Stimulated activated CD4-positive, alpha-beta T cell treated with anti-CD3 and anti-CD28 coated beads, TNF-alpha, amount 100 ng/mL, for 4 hours (primary cell): ENCODE measurements around the gene KLHL6.
"Not testable (repeated sequence)": the region's sequence is repeated elsewhere in the genome, so short reads cannot be mapped to it uniquely, and the experiment has no call there.

Experiments
- DNase-seq, 3 experiments: peaks; one replicate each; pipeline ENCODE4 v3.0.0-alpha.2; 2020; ENCODE audit warnings: low read depth in 3 of 3

The KLHL6 gene

GRCh38 chr3:183448369-183449128 lies 107.0 kb downstream of the KLHL6 start:
- no peak for DNase-seq

GRCh38 chr3:183447206-183448001 lies 108.1 kb downstream of the KLHL6 start:
- peak in 2 of 3 experiments; percentile 52 to 55 for DNase-seq

GRCh38 chr3:183446838-183447205 lies 108.7 kb downstream of the KLHL6 start:
- no peak for DNase-seq

GRCh38 chr3:183444748-183445147 lies 110.8 kb downstream of the KLHL6 start:
- no peak for DNase-seq

GRCh38 chr3:183443395-183444385 lies 111.8 kb downstream of the KLHL6 start:
- DNase-seq: no peak

- no peak for DNase-seq
Observed at GRCh38 chr3:183442994-183443393, 112.5 kb downstream of the KLHL6 start.

- not testable (repeated sequence) for DNase-seq
Observed at GRCh38 chr3:183440521-183440920, 115.0 kb downstream of the KLHL6 start.

GRCh38 chr3:183439515-183439914 lies 116.0 kb downstream of the KLHL6 start:
- DNase-seq: no peak

GRCh38 chr3:183438735-183439134 lies 116.8 kb downstream of the KLHL6 start:
- DNase-seq: no peak

- no peak for DNase-seq
Observed at GRCh38 chr3:183437666-183438564, 117.6 kb downstream of the KLHL6 start.
